Measurements from ENCODE around the gene SLFN11.
A peak's percentile ranks its signal among the peaks of the same experiment; 100 is the strongest.
"Not testable (repeated sequence)": the region's sequence is repeated elsewhere in the genome, so short reads cannot be mapped to it uniquely, and the experiment has no call there.

SLFN11 gene

GRCh38 chr17:35314415-35315216, 58.8 kb downstream of the SLFN11 start:
- no peaks in the 10 kb centered on the region for H3K27me3 ChIP-seq (ENCODE audit: control insufficient read depth, insufficient read depth, low read length)
- H3K4me3 ChIP-seq (ENCODE audit: low read depth, low read length): no peak overlapping the region
- no peaks in the 10 kb centered on the region for H3K9me3 ChIP-seq (ENCODE audit: control insufficient read depth, low read length)
- no peak overlapping the region for H3K9ac ChIP-seq
- peaks cover 4% of the 10 kb centered on the region for H3K4me1 ChIP-seq
- no peak overlapping the region for H3K4me2 ChIP-seq (ENCODE audit: low read length)
- H2AFZ ChIP-seq: no peak overlapping the region
- no peaks in the 10 kb centered on the region for H3K79me2 ChIP-seq
- no peak for TF ChIP-seq CTCF (IDR thresholded peaks at IDR 0.05)
- peak overlapping the region; percentile 20 for H3K27ac ChIP-seq
- H3K36me3 ChIP-seq (ENCODE audit: control insufficient read depth, insufficient read depth, low read length): no peaks in the 10 kb centered on the region

DNA sequence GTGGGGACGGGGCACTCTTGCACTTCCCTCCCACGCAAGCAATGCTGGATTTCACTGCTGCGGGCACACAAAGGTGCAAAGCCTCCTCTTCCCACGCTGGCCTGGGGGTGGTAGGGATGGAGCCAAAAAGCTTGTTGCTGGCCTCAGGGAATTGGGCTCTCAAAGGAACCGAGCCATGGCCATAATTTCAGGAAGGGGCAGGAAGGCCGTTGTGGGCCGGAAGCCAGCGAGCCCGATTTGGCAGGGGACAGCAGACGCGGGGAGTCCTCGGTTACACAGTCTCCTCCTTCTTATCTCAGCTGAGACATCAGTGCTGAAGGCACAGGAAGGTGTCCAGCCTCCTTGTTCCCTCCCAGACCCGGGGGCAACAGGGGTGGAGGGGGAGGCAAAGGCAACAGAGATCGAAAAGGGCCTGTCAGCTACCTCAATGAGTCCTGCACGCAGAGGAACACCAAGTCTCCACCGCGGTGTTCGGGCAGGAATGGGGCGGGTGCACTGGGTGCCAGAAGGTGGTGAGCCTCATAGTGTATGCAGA, 59.5 kb downstream of the SLFN11 start:
- H3K27ac ChIP-seq: no peak overlapping the region
- peak overlapping the region; percentile 63 for H2AFZ ChIP-seq
- TF ChIP-seq CTCF (IDR thresholded peaks at IDR 0.05): no peak
- H3K27me3 ChIP-seq (ENCODE audit: control insufficient read depth, insufficient read depth, low read length): no peaks in the 10 kb centered on the region
- no peaks in the 10 kb centered on the region for H3K9me3 ChIP-seq (ENCODE audit: control insufficient read depth, low read length)
- peaks cover 4% of the 10 kb centered on the region for H3K4me1 ChIP-seq
- H3K9ac ChIP-seq: no peak overlapping the region
- H3K4me3 ChIP-seq (ENCODE audit: low read depth, low read length): peak overlapping the region; percentile 33
- H3K36me3 ChIP-seq (ENCODE audit: control insufficient read depth, insufficient read depth, low read length): no peaks in the 10 kb centered on the region
- peak overlapping the region; percentile 50 for H3K4me2 ChIP-seq (ENCODE audit: low read length)
- no peaks in the 10 kb centered on the region for H3K79me2 ChIP-seq

DNA sequence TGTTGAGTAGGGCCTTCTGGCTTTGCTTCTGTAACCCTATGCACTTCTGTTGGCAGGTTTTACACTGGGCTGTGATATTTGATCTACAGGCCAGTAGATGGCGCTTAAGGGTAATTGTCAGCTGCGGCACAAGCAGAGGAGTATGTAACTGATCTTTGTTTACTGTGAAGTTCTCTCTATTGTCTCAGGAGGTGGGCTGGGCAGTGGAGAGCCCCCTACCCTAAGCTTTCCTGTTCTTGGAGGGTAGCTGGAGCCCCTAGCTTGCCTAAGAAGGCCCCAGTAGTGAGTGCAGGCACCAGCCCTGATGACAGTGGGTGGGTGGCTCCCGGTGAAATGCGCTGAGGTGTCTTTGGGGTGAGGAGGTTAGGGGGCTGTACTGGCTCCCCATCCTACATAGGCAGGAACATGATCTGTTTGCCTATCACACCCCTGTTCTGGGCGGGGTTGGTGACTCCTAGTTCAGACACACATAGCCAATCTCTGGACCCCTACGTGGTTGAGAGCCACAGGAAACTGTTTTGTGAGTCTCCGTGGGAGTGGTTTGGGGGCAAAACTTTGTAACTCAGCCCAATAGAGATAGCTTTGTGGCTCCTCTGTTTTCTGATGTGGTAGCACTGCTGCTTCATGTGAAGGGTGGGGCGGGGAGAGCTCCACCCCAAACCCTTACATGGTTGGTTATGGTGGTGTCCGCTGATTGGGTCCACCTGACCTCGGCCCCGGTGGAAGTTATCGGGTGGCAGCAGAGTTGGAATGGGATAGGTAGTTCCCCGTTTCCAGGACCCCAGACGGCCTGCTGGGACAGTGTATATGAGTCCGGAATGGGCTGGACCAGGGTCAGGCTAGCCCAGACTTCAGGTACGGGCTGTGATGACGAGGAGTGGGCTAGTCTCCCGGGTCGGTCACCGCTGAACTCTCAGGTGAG, 60.4 kb downstream of the SLFN11 start:
- Histone ChIP-seq H3K9me3 (ENCODE audit: control insufficient read depth, low read length) (no peaks in the 10 kb centered on the region), H3K27me3 (ENCODE audit: control insufficient read depth, insufficient read depth, low read length) (no peaks in the 10 kb centered on the region), H3K36me3 (ENCODE audit: control insufficient read depth, insufficient read depth, low read length) (no peaks in the 10 kb centered on the region), H2AFZ (peak overlapping the region; percentile 63), H3K27ac (peak overlapping the region; percentile 1), H3K4me3 (ENCODE audit: low read depth, low read length) (peak overlapping the region; percentile 33), H3K4me2 (ENCODE audit: low read length) (peak overlapping the region; percentile 50), H3K4me1 (peaks cover 4% of the 10 kb centered on the region), H3K9ac (no peak overlapping the region), H3K79me2 (no peaks in the 10 kb centered on the region)
- peak; percentile 81 for TF ChIP-seq CTCF (IDR thresholded peaks at IDR 0.05)

GRCh38 chr17:35312346-35312745, 61.1 kb downstream of the SLFN11 start:
- no peak overlapping the region for H3K9ac ChIP-seq

DNA sequence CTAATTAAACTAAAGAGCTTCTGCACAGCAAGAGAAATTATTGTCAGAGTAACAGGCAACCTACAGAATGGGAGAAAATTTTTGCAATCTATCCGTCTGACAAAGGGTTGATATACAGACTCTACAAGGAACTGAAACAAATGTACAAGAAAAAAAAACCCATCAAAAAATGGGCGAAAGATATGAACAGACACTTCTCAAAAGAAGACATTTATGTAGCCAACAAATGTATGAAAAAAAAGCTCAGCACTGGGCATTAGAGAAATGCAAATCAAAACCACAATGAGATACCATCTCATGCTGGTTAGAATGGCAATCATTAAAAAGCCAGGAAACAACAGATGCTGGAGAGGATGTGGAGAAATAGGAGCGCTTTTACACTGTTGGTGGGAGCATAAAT, 64.1 kb downstream of the SLFN11 start:
- not testable (repeated sequence) for H3K9me3 ChIP-seq (ENCODE audit: control insufficient read depth, low read length); H3K36me3 ChIP-seq (ENCODE audit: control insufficient read depth, insufficient read depth, low read length); H3K9ac ChIP-seq; H3K27me3 ChIP-seq (ENCODE audit: control insufficient read depth, insufficient read depth, low read length); H3K4me1 ChIP-seq; H3K79me2 ChIP-seq; H3K4me2 ChIP-seq (ENCODE audit: low read length); H3K4me3 ChIP-seq (ENCODE audit: low read depth, low read length); H3K27ac ChIP-seq; H2AFZ ChIP-seq

More at GRCh38 chr17:35312346-35312745, 61.1 kb downstream of the SLFN11 start:
- H3K4me2 ChIP-seq (ENCODE audit: low read length): no peak overlapping the region
- H3K4me1 ChIP-seq: peaks cover 4% of the 10 kb centered on the region
- H3K36me3 ChIP-seq (ENCODE audit: control insufficient read depth, insufficient read depth, low read length): no peaks in the 10 kb centered on the region
- H3K9me3 ChIP-seq (ENCODE audit: control insufficient read depth, low read length): no peaks in the 10 kb centered on the region
- no peak overlapping the region for H3K4me3 ChIP-seq (ENCODE audit: low read depth, low read length)
- H3K27ac ChIP-seq: no peak overlapping the region
- no peaks in the 10 kb centered on the region for H3K79me2 ChIP-seq
- H3K27me3 ChIP-seq (ENCODE audit: control insufficient read depth, insufficient read depth, low read length): no peaks in the 10 kb centered on the region
- H2AFZ ChIP-seq: no peak overlapping the region
- no peak for TF ChIP-seq CTCF (IDR thresholded peaks at IDR 0.05)

Data from parathyroid adenoma (tissue), 2 donors.